Embryonic facial prominence (tissue), 1 donor: ENCODE results near the gene NFASC.

Experiments
- DNase-seq: peaks from one replicate; pipeline ENCODE4 v3.0.0-alpha.2; 2016; ENCODE audit errors: extremely low spot score

The NFASC gene

GRCh38 chr1:204888294-204888693 is 17.6 kb downstream of the NFASC start:
- no peak for DNase-seq

DNA sequence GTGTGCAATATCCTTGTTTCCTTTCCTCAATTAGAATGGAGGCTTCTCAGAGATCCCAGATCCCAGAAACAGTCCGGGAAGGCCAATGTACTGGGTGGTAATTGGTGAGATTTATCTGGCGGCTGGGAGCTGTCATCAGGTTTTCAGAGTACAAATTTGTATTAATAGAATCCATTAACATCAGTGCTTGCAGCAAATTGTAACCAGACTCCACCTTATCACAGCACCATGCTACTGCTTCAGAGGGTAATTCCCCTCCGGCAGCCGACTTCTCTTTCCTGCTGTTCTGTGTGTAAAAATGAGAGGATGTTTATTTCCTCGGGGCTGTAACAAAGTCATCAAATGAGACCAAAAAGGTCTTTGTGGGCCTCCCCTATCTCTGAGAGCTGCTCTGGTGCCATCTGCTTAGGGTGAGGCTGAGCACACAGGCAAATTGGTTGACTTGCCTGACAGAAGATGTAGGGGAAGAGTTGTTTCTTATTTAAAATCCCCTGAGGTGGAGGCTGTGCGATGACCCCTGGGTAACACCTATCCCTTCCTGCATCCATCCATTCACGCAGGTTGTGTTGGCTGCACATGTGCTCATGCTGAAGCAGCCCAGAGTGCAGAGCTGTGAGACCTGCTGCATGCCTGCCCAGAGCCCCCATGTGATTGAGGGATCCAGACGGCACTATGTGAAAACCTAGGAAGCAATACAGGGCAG is 19.2 kb downstream of the NFASC start:
- DNase-seq: no peak

DNA sequence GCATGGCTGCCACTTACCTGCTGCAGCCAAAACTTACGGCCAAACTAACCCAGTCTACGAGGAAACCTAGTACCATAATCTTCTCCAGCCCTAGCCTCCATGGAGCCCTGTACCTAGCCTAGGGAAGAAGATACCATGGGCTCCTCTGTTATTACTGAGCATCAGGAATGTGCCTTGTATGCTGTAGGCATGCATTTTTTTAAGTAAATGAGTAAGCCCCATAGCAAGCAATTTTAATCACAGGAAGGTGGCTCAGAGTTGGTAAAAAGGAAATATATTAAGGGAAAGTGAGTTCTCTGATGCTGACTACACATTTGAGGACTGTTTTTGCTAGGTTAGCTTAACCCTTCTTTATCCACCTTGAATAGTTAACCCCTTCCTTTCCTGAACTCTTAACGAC is 21.2 kb downstream of the NFASC start:
- DNase-seq: no peak

GRCh38 chr1:204894031-204894430 is 23.4 kb downstream of the NFASC start:
- no peak for DNase-seq

DNA sequence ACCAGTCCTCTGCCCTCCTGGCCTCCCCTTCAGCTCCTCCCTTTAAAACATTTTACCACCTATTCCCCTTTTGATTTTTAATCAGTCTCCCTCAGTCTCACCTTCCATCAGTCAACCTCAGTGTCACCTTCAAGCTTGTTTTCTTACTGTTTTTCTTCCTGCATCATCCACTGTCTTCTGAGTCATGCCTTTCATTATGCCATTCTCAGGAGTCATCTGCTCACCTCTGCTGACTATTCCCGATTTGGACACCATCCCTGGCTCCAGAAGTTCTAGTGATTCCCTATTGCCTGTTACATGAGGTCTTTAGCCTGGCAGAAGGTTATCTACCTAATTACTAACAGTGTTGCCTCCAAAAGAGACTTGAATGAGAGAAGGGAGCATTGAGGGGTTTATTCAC is 23.9 kb downstream of the NFASC start:
- no peak for DNase-seq

DNA sequence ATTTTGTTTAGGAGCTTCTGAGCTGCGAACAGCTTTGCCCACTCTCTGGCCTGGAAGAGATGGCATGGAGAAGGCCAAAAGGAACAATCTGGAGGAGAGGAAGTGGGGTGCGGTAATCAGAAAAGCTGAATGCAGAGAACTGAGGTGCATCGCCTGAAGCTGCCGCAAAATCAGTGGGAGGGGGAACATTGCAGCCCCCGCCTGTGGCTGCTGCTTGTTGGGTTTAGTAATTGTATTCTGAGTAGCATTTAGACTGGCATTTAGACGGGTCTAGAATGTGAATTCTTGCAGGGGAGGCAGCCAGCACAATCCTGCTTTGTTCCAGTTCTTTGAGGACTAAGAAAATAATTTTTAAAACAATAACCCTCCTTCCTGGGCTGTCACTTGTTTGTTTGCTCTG is 25.4 kb downstream of the NFASC start:
- no peak for DNase-seq

GRCh38 chr1:204896787-204897469 is 26.3 kb downstream of the NFASC start:
- no peak for DNase-seq

DNA sequence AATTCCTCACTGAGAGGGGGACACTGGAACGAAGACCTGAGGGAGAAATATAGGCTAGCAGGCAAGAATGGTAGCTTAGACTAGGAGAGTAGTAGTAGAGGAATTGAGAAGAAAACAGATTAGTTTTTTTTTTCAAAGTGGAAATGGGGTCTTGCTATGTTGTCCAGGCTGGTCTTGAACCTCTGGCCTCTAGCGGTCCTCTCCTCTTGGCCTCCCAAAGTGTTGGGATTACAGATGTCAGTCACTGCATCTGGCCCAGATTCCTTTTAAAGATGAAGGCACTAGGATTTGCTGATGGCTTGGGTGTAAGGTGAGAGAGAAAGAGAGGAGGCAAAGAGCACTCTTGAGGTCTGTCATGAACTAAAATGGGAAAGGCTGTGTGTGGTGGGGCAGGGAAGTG is 30.1 kb downstream of the NFASC start:
- no peak for DNase-seq

DNA sequence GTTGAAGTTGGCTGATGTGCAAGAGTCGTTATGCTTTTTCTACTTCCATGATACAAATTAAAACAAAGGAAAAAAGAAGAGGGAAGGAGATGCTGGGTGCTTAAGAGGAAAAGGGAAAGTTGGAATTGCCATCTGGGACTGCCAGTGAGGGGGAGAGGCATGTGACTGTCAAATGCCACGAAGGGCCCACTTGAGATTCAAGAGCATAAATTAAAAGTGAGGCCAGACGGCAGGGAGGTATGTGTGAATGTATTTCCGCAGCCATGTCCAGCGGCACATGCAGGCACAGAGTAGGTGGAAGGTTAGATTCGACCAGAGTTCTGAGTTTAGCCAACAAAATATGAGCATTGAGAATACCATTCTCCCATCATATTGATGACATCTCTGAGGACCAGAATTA is 32.0 kb downstream of the NFASC start:
- no peak for DNase-seq

GRCh38 chr1:204904228-204904810 is 33.7 kb downstream of the NFASC start:
- no peak for DNase-seq

DNA sequence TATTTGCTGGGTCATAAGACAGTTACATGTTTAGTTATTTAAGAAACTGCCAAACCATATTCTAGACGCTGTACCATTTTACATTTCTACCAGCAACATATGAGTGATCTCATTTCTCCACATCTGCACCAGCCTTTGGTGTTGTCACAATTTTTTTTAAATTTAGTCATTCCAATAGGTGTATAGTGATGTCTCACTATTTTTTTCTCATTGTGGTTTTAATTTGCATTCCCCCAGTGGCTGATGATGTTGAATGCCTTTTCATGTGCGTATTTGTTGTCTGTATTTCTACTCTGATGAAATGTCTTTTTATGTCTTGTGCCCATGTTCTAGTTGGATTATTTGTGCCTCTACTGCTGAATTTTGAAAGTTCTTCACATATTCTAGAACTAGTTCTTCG is 38.4 kb downstream of the NFASC start:
- DNase-seq: no peak

- no peak for DNase-seq
These were observed 45.3 kb downstream of the NFASC start for GRCh38 chr1:204915861-204916495.

GRCh38 chr1:204917802-204918201 is 47.1 kb downstream of the NFASC start:
- DNase-seq: no peak

- no peak for DNase-seq
These were observed 49.8 kb downstream of the NFASC start for GRCh38 chr1:204920511-204920910.

DNA sequence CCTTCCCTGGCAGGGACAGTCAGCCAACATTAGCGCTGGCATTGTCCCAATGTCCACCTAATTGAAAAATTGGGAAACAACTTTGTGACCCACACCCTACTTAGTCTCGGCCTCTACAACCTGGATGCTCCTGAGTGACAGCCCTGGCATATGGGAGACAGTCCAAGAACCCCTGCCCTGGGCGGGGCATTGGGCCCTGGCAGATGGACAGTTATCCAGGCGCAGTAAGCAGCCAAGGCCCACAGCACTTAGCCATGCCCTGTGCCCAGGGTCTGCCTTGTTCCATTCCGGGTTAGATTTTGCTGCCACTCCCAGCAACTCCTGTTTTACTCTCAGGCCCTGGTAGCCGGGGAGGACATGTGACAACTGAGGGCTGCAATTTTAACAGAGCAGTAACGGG is 50.3 kb downstream of the NFASC start:
- no peak for DNase-seq

DNA sequence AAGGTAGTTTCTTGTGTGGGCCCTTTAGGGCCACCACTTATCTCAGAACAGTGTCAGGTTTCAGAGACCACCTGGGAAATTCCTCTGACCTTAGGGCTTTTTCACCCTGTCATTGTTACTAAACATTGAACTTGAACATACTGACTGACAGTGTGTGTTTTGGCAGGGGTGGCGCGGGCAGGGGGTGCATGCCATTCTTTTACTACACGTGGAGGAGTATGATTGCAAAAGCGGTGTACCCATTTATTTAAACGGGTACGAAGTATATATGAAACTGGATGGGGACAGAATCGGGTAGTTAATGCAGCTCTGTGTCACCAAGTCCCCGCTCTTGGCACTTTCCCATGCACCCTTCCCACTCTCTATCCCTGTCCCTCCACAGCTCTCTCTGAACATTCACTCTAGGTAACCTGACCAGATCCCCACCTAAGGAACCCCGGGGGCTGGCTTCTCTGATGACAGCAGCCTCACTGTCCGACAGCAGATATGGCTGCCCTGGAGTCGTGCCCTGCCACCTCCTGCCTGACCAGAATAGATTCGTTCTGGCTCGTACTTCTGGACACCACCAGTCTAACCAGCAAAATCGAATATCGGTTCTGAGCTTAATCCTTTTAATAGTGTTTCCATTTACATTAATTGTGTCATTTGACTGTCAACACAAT is 51.3 kb downstream of the NFASC start:
- DNase-seq: no peak

GRCh38 chr1:204923201-204923600 is 52.5 kb downstream of the NFASC start:
- no peak for DNase-seq

- DNase-seq: no peak
These were observed 53.0 kb downstream of the NFASC start for GRCh38 chr1:204923626-204924012.

- DNase-seq: no peak
These were observed 53.5 kb downstream of the NFASC start for GRCh38 chr1:204924013-204924759.

DNA sequence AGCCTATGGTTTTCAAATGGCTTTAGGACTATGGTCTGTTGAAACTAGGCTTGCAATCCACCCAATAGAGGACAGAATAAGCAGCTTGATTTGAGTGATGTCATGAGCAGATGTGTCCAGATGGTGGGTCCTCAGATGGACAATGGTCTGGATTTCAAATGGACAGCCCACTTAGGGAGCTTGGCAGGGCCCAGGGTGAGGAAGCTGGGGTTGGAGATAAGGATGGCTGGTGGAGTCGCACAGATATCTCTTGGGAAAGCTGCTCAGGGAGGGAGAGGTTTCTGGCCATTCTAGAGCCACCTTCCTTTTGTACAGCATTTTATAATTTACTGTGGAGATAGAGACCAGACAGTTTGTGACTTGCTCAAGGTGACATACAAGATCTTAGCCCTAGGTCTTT is 55.0 kb downstream of the NFASC start:
- DNase-seq: no peak
